NCI-H226 (cell line): ENCODE results near the gene MYEOV.

Source experiments
- DNase-seq: peaks from one replicate; pipeline ENCODE4 v3.0.0-alpha.2; 2015

Gene MYEOV

DNA sequence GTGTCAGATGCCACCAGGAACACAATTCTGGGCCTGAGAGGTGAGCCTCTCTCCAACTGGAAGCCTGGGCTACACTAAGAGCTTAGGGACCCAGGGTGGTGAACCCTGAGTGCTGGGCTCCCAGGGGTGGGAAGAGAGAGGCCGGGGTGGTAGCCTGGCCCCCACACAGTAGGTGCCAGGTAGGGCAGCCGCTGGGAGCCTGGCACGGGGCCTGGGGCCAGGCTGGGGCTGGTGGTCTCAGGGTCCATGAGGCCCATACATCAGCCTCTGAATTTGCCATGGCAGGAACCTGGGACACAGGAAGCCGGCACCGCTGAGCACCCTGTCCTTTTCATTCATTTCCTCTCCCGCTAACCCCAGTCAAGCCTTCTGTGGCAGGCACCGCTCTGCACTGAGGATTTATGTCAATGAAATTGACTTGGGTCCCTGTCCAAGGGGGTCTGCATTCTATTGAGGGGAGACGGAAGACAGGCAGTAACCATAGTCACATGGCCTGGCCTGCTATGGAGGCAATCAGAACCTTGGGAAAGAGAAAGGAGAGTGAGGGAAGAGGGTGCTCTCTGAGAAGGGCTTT, 8.6 kb downstream of the MYEOV start:
- DNase-seq, result no peak

- DNase-seq, result no peak
Measured at GRCh38 chr11:69303427-69303826, 9.5 kb downstream of the MYEOV start.

- DNase-seq, result no peak
Measured at GRCh38 chr11:69304258-69304657, 10.3 kb downstream of the MYEOV start.

DNA sequence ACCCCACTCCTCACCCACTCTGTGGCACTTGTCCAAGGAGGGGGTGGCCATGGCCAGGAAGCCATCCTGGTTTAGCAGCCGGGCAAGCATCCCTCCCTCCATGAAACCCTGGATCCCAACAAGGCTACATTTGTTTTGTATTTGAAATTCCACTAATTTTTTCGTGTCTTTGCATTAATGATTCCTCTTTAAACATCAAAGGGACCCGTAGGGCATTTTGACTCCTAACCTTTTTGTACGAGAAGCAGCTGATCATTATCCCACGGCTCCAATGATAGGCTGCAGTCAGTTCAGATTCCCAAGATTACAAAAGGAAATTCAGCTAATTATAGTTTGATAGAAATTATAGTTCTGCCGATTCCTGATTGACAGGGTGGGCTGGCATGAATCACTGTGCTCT, 10.7 kb downstream of the MYEOV start:
- DNase-seq, result no peak

DNA sequence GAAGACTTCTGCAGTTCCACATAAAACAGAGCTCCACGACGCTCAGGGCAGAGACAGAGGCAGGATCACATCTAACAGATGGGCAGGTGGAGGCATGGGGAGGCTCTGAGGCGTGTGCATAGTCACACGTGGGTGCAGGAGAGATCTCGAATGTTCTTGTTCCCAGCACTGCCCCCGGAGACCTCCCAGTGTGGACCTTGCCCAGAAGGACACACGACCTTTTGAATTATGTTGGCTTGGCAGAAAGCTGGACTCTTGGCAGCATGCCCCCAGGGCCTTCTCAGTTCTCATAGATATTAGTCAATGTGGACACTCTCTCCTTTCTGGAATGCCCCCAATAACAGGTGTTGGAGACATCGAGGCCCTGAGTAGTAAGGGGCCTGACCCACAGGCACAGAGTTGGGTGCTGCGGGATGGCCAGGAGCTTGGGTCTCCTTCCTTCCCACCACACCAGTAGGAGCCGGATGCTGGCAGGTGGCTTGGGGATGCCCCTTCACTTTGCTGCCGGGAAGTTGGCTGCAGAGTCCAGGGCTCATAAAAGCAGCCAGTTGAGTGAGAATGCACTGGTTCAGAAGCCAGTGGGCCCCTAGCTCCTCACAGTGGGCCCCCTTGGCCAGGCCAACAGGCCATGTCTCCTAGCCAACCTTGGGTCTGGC, 12.1 kb downstream of the MYEOV start:
- no peak for DNase-seq

DNA sequence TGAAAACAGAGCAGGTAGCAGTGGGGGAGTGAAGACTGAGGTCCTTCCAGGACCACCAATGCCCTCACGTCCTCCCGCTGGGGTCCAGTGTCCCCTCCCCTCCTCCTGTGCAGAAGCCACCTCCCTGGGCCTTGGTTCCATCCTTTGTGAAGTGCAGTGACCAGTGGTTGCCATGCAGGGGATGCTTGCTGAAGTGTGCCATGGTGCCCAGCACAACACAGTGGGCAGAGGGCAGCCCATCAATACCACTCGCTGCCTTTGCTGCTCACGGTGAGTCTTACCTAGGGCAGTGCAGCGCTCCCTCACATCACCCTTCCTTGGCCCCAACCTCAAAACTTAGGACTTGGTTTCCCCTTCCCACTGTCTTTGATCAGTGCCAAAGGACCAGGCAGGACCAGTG, 12.9 kb downstream of the MYEOV start:
- DNase-seq, result no peak

DNA sequence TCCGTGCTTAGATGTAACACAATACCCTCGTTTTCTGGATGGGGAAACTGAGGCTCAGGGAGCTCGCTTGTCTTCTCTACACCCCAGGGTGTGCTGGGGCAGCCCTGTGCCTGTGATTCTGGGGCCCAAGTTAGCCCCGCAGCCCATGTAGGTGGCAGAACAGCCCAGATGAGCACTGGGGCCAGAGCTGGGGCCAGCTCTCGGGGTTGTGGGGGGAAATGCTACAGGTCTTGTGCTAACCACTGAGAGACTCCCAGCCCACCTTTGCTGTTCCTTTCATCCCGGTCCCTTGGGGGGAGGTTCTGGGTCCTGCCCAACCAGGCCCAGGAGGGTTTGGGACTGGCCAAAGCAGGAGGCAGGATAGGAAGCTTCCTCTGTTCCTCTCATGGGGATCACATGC, 13.5 kb downstream of the MYEOV start:
- no peak for DNase-seq

GRCh38 chr11:69307871-69308431, 14.0 kb downstream of the MYEOV start:
- DNase-seq, result no peak

- DNase-seq, result no peak
Measured at GRCh38 chr11:69308491-69308911, 14.5 kb downstream of the MYEOV start.

- no peak for DNase-seq
Measured at GRCh38 chr11:69308936-69309615, 15.1 kb downstream of the MYEOV start.

GRCh38 chr11:69309631-69310280, 15.8 kb downstream of the MYEOV start:
- DNase-seq, result no peak

DNA sequence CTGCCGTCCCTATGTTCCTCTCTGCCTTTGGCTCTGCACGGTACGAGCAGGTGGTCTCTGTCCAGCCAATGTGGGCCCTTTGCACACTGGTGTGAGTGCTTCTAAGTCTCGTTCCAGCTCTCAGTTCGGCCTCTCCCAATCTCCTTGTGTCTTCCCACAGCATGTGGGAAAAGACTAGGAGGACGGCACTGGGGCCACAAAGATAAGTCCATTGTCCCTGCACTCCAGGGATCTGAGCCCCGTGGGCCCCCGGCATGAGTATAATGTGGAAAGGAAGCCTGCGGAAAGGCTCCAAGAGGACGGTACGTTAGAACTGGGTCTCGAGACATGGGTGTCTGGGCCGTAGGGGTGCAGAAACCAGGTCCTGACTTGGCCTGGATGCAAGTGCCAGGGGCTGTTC, 16.4 kb downstream of the MYEOV start:
- DNase-seq, result no peak

DNA sequence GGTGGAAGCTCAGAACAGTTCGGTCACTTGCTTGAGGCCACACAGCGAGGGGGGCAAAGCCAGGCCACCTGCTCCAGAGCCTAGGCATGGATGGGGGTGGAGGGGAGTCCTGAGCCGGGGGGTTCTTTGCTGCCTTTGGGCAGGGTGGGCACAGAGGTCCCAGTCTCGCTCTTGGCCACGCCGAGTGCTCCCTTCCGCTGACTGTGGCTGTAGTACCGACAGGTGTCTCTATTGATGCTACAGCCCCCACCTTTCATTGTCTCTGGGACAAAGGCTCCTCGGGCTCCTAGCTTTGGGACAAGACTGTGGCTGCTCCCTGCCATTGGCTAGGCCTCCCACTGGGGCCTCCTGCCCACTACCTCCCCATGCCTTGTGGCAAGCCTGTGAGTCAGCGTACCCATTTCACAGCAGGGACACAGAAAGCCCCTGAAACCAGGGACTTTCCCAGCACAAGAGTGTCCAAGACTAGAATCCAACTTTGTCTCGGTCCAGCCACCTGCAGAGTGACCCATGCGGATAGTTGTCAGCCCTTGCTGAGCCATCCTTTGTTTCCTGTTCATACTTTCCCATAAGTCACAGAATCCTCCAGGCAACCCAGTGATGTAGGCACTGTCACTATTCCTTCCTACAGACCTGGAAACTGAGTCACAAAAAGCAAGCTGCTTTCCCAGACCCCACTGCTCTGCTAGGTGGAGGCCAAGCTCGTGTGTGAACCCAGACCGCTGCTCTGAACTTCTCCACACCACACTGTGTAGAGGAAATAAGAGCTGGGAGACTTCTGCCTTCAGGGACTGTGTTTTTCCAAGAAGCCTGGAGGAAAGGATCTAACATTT, 17.2 kb downstream of the MYEOV start:
- DNase-seq, result no peak

- no peak for DNase-seq
Measured at GRCh38 chr11:69311767-69312385, 17.9 kb downstream of the MYEOV start.

DNA sequence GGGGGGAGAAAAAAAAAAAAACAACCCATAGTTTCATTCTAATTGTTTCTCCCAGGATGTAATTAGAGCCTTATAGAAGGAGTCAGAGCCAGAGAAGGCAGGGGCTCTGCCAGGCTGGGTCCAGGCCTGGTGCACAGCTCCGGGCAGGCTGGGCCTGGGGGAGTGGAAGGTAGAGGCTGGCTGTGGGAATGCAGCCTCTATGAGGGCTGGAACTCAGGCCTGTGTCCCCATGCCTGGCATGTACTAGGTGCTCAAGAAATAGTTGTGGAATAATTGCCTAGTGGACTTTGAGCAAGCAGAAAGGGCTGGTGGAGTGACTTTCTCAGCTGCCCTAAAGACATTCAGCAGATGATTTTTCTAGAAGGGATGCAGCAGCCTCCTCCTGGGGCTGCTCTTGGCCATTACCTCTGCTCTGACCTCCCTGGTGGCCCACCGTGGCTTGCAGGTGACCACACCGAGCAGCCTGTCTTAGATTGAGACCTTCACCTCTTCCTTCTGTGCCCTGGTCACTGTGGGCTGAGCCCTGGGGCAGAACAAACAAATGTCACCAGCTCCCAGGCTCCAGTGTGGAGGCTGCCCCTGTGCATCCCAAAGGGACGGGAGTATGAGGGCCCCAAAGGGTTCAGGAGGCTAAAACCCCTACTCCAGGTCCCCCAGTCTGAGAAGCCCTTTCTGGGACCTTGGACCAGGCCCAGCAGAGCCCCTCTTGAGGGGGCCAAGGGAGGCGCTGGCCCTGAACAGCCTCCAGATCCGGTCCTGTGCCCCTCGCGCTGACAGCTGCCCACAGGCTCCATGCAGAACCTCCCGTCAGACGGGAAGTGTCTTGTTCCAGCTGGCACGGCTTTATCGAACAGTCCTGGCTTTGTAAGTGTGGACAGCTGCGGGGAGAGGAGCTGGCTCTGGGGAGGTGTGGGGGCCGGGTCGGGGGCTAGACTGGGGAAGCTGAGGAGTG, 18.8 kb downstream of the MYEOV start:
- DNase-seq, result no peak

DNA sequence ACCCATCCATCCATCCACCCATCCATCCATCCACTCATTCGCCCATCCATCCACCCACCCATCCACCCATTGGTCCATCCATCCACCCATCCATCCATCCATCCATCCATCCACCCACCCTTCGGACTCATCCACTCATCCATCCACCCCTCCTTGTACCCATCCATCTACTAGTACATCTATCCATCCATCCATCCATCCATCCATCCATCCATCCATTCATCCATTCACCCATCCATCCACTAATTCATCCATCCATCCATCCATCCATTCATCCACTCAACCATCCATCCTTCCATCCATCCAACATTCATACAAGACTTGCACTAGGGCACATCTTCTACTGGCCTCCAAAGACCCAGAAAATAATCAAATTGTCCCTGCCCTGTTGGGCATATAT, 20.0 kb downstream of the MYEOV start:
- DNase-seq, result no peak

- no peak for DNase-seq
Measured at GRCh38 chr11:69314555-69314954, 20.6 kb downstream of the MYEOV start.

DNA sequence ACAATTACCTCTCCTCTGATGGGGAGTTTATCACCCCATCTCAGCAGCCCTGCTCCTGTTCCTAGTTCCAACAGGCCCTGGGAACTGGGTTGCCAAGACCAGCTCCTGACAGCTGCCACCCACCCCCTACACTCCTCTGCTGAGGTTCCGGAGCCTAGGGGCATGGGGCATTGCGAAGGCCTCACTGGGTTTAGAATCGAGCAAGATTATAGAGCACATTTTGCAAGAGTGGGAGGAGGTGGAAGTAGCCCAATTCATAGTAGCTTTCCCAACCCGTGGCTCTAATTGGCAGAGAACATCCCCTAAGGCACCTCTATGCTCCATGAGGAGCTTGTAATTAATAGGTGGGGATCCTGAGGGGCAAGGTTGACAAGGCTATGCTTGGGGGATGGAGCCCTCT, 23.0 kb downstream of the MYEOV start:
- DNase-seq, result no peak

GRCh38 chr11:69317401-69318092, 23.6 kb downstream of the MYEOV start:
- no peak for DNase-seq

DNA sequence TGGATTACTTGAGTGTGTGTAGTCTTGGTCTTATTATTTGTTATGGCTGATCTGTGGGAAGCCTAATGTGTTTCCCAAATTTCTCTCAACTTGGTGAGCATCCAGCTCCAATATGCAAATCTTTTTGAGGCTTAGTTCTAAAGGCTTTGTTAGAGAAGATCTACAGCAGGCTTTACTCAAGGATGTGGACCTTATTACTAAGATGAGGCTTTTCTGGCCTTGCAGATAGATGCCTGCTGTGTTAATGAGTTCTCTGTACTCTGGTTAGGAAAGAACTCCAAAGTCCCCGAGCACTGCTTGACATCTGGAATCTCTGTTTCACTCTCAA, 24.1 kb downstream of the MYEOV start:
- DNase-seq, result no peak
